Type B pancreatic cell (in vitro differentiated cells): ENCODE data around the gene ITSN1. TPM values are rescaled to one million over a fixed set of nuclear protein-coding genes. Genes with fewer than 3 reads are reported as not detected.
"Not testable (repeated sequence)": the region's sequence is repeated elsewhere in the genome, so short reads cannot be mapped to it uniquely, and the experiment has no call there.

Source experiments
- DNase-seq: peaks from one replicate; pipeline ENCODE4 v3.0.0; 2021; ENCODE audit warnings: mixed read lengths; ENCODE audit not compliant: unreplicated experiment; ENCODE audit errors: extremely low spot score
- H3K27ac Mint-ChIP-seq: 2 replicates; pipeline ENCODE4 v1.8.0; 2021; ENCODE audit warnings: mild to moderate bottlenecking, mixed read lengths
- H3K27me3 Mint-ChIP-seq: 2 replicates; pipeline ENCODE4 v1.8.0; 2021; ENCODE audit warnings: mixed read lengths
- H3K36me3 Mint-ChIP-seq: 2 replicates; pipeline ENCODE4 v1.8.0; 2021; ENCODE audit warnings: mixed read lengths
- H3K4me1 Mint-ChIP-seq: one replicate; pipeline ENCODE4 v1.8.0; 2021; ENCODE audit warnings: mixed read lengths; ENCODE audit not compliant: unreplicated experiment
- H3K4me3 Mint-ChIP-seq: 2 replicates; pipeline ENCODE4 v1.8.0; 2021; ENCODE audit warnings: mild to moderate bottlenecking, mixed read lengths
- H3K9me3 Mint-ChIP-seq: 2 replicates; pipeline ENCODE4 v1.8.0; 2021; ENCODE audit warnings: mixed read lengths
- total RNA-seq: library from RNA; stranded (reverse); gene quantifications from 2 replicates; pipeline ENCODE4 v1.2.1, GENCODE V29; 2021; ENCODE audit warnings: low replicate concordance
- TF ChIP-seq, protein P1 (sequence below): fragments of 200-600 bp; sonication (generic); conservative IDR thresholded peaks from 2 replicates; pipeline ENCODE4 v1.5.0; 2021; ENCODE audit warnings: antibody characterized with exemption, mild to moderate bottlenecking

ITSN1 gene
- total RNA-seq, 1 donor from 2014 or later = 89.1 TPM

DNA sequence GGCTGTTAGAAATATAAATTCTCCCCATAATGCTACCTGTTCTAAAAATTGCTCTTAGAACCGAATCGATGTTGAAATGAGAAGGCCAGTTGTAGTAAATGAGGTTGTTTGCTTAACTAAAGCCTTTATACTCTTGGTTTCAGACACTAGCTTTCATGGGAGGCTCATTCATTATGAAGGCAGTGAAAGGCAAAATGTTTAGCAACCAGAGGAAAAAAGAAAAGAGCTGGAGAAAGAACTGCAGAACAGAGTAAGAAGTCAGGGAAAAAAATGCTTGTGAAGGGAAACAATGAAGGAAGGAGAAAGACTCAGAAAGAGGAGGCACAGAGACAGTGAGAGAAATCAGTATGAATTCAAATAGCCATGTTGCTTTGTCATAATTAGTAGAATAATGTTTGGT lies 145.1 kb downstream of the ITSN1 start:
- Mint-ChIP-seq H3K27ac (no peak overlapping the region), H3K27me3 (no peaks in the 10 kb centered on the region), H3K9me3 (no peaks in the 10 kb centered on the region), H3K36me3 (peaks cover 17% of the 10 kb centered on the region), H3K4me1 (peaks cover 11% of the 10 kb centered on the region), H3K4me3 (peak overlapping the region; percentile 53)
- TF ChIP-seq, protein P1, sequence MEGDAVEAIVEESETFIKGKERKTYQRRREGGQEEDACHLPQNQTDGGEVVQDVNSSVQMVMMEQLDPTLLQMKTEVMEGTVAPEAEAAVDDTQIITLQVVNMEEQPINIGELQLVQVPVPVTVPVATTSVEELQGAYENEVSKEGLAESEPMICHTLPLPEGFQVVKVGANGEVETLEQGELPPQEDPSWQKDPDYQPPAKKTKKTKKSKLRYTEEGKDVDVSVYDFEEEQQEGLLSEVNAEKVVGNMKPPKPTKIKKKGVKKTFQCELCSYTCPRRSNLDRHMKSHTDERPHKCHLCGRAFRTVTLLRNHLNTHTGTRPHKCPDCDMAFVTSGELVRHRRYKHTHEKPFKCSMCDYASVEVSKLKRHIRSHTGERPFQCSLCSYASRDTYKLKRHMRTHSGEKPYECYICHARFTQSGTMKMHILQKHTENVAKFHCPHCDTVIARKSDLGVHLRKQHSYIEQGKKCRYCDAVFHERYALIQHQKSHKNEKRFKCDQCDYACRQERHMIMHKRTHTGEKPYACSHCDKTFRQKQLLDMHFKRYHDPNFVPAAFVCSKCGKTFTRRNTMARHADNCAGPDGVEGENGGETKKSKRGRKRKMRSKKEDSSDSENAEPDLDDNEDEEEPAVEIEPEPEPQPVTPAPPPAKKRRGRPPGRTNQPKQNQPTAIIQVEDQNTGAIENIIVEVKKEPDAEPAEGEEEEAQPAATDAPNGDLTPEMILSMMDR = no peak
- DNase-seq = no peak

DNA sequence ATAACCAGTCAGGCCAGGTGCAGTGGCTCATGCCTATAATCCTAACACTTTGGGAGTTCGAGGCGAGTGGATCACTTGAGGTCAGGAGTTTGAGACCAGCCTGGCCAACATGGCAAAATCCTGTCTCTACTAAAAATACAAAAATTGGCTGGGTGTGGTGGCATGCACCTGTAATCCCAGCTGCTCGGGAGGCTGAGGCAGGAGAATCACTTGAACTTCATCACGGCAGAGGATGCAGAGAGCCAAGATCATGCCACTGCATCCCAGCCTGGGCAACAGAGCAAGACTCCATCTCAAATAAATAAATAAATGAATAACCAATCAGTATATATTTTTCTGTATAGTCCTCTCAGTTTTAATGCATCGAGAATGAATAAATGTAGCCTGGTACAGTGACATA lies 146.1 kb downstream of the ITSN1 start:
- H3K9me3 Mint-ChIP-seq, H3K4me3 Mint-ChIP-seq, DNase-seq, H3K27me3 Mint-ChIP-seq, H3K27ac Mint-ChIP-seq: not testable (repeated sequence)
- Mint-ChIP-seq H3K36me3 (peaks cover 12% of the 10 kb centered on the region), H3K4me1 (peaks cover 11% of the 10 kb centered on the region)

DNA sequence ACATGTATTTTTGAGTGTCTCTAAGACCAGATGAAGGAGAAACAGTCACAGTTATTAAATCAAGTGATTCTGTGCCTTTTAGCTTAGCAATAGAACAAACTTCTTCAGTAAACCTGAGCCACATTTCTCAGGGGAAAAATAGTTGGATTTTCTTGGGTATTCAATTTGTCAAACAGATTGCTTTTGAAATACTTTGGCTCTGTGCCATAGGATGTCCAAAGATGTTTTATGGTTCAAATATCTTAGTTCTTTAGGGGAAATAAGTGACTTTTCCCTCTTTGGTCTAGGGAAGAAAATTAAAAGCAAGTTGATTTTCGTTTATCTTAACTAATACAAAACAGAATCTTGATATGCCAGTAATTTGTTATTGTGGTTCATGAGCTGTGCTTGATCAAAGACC lies 147.4 kb downstream of the ITSN1 start:
- H3K27me3 Mint-ChIP-seq = no peaks in the 10 kb centered on the region

DNA sequence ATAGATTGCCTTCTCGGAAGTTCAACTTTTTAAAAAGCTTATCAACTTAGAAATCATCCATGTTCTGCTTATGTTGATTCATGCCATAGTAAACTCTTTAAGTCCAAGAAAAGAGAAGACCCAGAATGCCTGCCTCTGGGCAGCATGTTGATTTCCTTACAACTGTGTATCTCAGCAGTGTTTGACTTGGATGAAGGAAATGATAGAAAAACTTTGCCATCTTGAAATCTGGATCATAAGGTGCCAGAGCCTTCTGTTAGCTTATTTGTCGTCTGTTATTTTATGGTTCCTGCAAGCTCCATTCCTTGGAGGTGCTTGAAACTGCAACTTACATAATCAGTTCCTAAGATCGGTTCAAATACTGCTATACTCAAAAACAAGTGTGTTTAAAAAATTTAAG lies 148.8 kb downstream of the ITSN1 start:
- H3K4me3 Mint-ChIP-seq = no peak overlapping the region
- peaks cover 11% of the 10 kb centered on the region for H3K4me1 Mint-ChIP-seq
- no peaks in the 10 kb centered on the region for H3K9me3 Mint-ChIP-seq
- DNase-seq = no peak
- no peak overlapping the region for H3K27ac Mint-ChIP-seq
- peaks cover 16% of the 10 kb centered on the region for H3K36me3 Mint-ChIP-seq
- TF ChIP-seq, protein P1 = no peak
- H3K27me3 Mint-ChIP-seq = no peaks in the 10 kb centered on the region

More for the DNA sequence above, 147.4 kb downstream of the ITSN1 start:
- no peaks in the 10 kb centered on the region for H3K9me3 Mint-ChIP-seq
- DNase-seq = no peak
- H3K27ac Mint-ChIP-seq = no peak overlapping the region
- no peak overlapping the region for H3K4me3 Mint-ChIP-seq
- peaks cover 11% of the 10 kb centered on the region for H3K4me1 Mint-ChIP-seq
- TF ChIP-seq, protein P1 = no peak
- H3K36me3 Mint-ChIP-seq = peaks cover 20% of the 10 kb centered on the region

DNA sequence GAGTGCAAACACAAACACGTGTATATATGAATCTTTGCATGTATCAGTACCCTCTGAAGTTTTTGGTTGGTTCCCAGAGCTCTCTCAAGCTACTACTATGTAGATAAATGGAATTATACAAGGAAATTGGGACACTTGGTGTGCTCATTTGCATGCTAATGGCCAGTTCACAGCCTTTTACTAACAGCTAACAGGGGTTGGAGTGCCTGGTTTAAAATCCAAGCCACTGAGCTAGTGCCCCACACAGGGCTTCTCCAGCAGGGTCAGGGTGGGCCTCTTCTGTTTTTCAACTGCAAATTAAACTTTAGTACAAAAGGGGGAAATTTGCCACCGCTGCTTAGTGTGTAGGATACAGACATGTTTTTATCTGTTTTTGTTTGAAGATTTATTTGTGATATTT lies 152.3 kb downstream of the ITSN1 start:
- Mint-ChIP-seq H3K27me3 (no peaks in the 10 kb centered on the region), H3K4me3 (no peak overlapping the region), H3K36me3 (peaks cover 22% of the 10 kb centered on the region), H3K4me1 (peaks cover 4% of the 10 kb centered on the region), H3K9me3 (no peaks in the 10 kb centered on the region), H3K27ac (no peak overlapping the region)
- TF ChIP-seq, protein P1 = no peak
- DNase-seq = no peak

DNA sequence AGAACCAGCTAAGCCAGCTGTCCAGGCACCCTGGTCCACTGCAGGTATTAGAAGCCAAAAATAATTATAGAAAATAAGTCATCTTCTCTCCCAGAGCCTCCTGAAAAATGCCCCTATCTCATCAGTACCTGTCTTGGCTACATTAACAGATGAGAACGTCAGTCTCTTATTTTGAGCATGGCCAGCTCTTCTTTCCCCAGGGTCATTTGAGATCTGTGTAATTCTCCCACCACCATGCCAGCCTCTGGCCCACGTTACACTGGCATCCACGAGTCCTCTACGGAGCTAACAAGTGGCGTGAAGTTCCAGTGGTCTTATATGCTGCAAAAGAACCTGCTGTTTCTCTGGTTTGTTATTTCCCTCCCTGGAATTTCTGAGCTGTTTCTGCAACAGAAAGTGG lies 155.3 kb downstream of the ITSN1 start:
- Mint-ChIP-seq H3K4me3 (no peak overlapping the region), H3K9me3 (no peaks in the 10 kb centered on the region), H3K27ac (peak overlapping the region; percentile 2), H3K27me3 (no peaks in the 10 kb centered on the region), H3K36me3 (peaks cover 26% of the 10 kb centered on the region), H3K4me1 (peaks cover 16% of the 10 kb centered on the region)
- no peak for DNase-seq
- TF ChIP-seq, protein P1 = no peak
